ENCODE results near the gene RNF4. TPM values are rescaled to one million over a fixed set of nuclear protein-coding genes. Genes with fewer than 3 reads are reported as not detected.

RNF4 gene
- total RNA-seq, 2 experiments from 2014 or later, result 65.0 to 76.5 TPM

GRCh38 chr4:2551118-2551517 lies 82.2 kb downstream of the RNF4 start:
- TF ChIP-seq CTCF (conservative IDR thresholded peaks at IDR 0.05; ENCODE audit: low read length), result no peak
- no peak for TF ChIP-seq EZH2phosphoT487 (IDR thresholded peaks at IDR 0.05; ENCODE audit: borderline replicate concordance, low read depth, low read length)
- Histone ChIP-seq H3K4me2 (ENCODE audit: low read length) (no peak overlapping the region), H3K4me3 (ENCODE audit: low read depth, low read length, poor library complexity, severe bottlenecking) (no peak overlapping the region), H2AFZ (ENCODE audit: low read length) (no peak overlapping the region), H3K9me2 (ENCODE audit: insufficient read depth, low read length) (no peaks in the 10 kb centered on the region), H4K20me1 (ENCODE audit: insufficient read depth, low read length) (no peaks in the 10 kb centered on the region), H3K9me3 (ENCODE audit: low read length) (no peaks in the 10 kb centered on the region), H3K4me1 (ENCODE audit: insufficient read depth, low read length, poor library complexity, severe bottlenecking) (no peaks in the 10 kb centered on the region), H3K36me3 (ENCODE audit: insufficient read depth, low read length) (no peaks in the 10 kb centered on the region; the same call in 1 of the 2 replicates), H3K27ac (ENCODE audit: low read depth, low read length, poor library complexity, severe bottlenecking) (no peak overlapping the region), H3K79me2 (ENCODE audit: insufficient read depth, low read depth, low read length) (peaks cover 93% of the 10 kb centered on the region)
- POLR2A ChIA-PET, result interaction anchor here (0.7 to 1.2 kb wide), 3 partner anchors 48 to 122 kb away, joined by 3 to 5 read pairs (median 4); no protein-coding TSS in a partner anchor
- no peak for DNase-seq (ENCODE audit: low spot score)
- CTCF ChIA-PET (ENCODE audit: unreplicated experiment), result no interaction called here
- BruUV-seq (replicated peaks), result no TSS peak
- intact Hi-C loops (cut with micrococcal nuclease; ENCODE audit: unreplicated experiment), result no loop called here

GRCh38 chr4:2552806-2553205 lies 83.9 kb downstream of the RNF4 start:
- Histone ChIP-seq H3K4me3 (ENCODE audit: low read depth, low read length, poor library complexity, severe bottlenecking) (no peak overlapping the region), H3K9me2 (ENCODE audit: insufficient read depth, low read length) (no peaks in the 10 kb centered on the region), H3K79me2 (ENCODE audit: insufficient read depth, low read depth, low read length) (peaks cover 93% of the 10 kb centered on the region), H4K20me1 (ENCODE audit: insufficient read depth, low read length) (no peaks in the 10 kb centered on the region), H2AFZ (ENCODE audit: low read length) (no peak overlapping the region), H3K4me2 (ENCODE audit: low read length) (no peak overlapping the region), H3K36me3 (ENCODE audit: insufficient read depth, low read length) (no peaks in the 10 kb centered on the region), H3K9me3 (ENCODE audit: low read length) (no peaks in the 10 kb centered on the region), H3K4me1 (ENCODE audit: insufficient read depth, low read length, poor library complexity, severe bottlenecking) (no peaks in the 10 kb centered on the region), H3K27ac (ENCODE audit: low read depth, low read length, poor library complexity, severe bottlenecking) (no peak overlapping the region)
- CTCF ChIA-PET (ENCODE audit: unreplicated experiment), result no interaction called here
- BruUV-seq (replicated peaks), result no TSS peak
- no peak for TF ChIP-seq CTCF (conservative IDR thresholded peaks at IDR 0.05; ENCODE audit: low read length)
- TF ChIP-seq EZH2phosphoT487 (IDR thresholded peaks at IDR 0.05; ENCODE audit: borderline replicate concordance, low read depth, low read length), result no peak
- no peak for DNase-seq (ENCODE audit: low spot score)
- intact Hi-C loops (cut with micrococcal nuclease; ENCODE audit: unreplicated experiment), result no loop called here
- POLR2A ChIA-PET, result no interaction called here

- POLR2A ChIA-PET, result interaction anchor here (0.6 kb wide), 1 partner anchor 78 kb away, joined by 3 read pairs; no protein-coding TSS in a partner anchor
- no TSS peak for BruUV-seq (replicated peaks)
These were observed 89.4 kb downstream of the RNF4 start for GRCh38 chr4:2558301-2558700.

More at GRCh38 chr4:2558301-2558700, 89.4 kb downstream of the RNF4 start:
- no peaks in the 10 kb centered on the region for H3K9me2 ChIP-seq (ENCODE audit: insufficient read depth, low read length)
- no peak overlapping the region for H2AFZ ChIP-seq (ENCODE audit: low read length)
- TF ChIP-seq CTCF (conservative IDR thresholded peaks at IDR 0.05; ENCODE audit: low read length), result no peak
- no peak for TF ChIP-seq EZH2phosphoT487 (IDR thresholded peaks at IDR 0.05; ENCODE audit: borderline replicate concordance, low read depth, low read length)
- H3K4me1 ChIP-seq (ENCODE audit: insufficient read depth, low read length, poor library complexity, severe bottlenecking), result no peaks in the 10 kb centered on the region
- no peak overlapping the region for H3K4me3 ChIP-seq (ENCODE audit: low read depth, low read length, poor library complexity, severe bottlenecking)
- H3K9me3 ChIP-seq (ENCODE audit: low read length), result no peaks in the 10 kb centered on the region
- H3K79me2 ChIP-seq (ENCODE audit: insufficient read depth, low read depth, low read length), result peaks cover 83% of the 10 kb centered on the region
- no peaks in the 10 kb centered on the region for H3K36me3 ChIP-seq (ENCODE audit: insufficient read depth, low read length)
- intact Hi-C loops (cut with micrococcal nuclease; ENCODE audit: unreplicated experiment), result no loop called here
- CTCF ChIA-PET (ENCODE audit: unreplicated experiment), result no interaction called here
- no peak for DNase-seq (ENCODE audit: low spot score)
- H4K20me1 ChIP-seq (ENCODE audit: insufficient read depth, low read length), result no peaks in the 10 kb centered on the region
- no peak overlapping the region for H3K4me2 ChIP-seq (ENCODE audit: low read length)
- no peak overlapping the region for H3K27ac ChIP-seq (ENCODE audit: low read depth, low read length, poor library complexity, severe bottlenecking)

Data from OCI-LY7 (cell line).